ENCODE data around the gene DVL2. TPM values are rescaled to one million over a fixed set of nuclear protein-coding genes. Genes with fewer than 3 reads are reported as not detected.
A peak's percentile ranks its signal among the peaks of the same experiment; 100 is the strongest.

Gene DVL2
- total and polyA plus RNA-seq, 2 of the 13 experiments (the other 11 are each of a cell fraction or from before 2014, with no cell fraction given), result 5.7 to 38.2 TPM

DNA sequence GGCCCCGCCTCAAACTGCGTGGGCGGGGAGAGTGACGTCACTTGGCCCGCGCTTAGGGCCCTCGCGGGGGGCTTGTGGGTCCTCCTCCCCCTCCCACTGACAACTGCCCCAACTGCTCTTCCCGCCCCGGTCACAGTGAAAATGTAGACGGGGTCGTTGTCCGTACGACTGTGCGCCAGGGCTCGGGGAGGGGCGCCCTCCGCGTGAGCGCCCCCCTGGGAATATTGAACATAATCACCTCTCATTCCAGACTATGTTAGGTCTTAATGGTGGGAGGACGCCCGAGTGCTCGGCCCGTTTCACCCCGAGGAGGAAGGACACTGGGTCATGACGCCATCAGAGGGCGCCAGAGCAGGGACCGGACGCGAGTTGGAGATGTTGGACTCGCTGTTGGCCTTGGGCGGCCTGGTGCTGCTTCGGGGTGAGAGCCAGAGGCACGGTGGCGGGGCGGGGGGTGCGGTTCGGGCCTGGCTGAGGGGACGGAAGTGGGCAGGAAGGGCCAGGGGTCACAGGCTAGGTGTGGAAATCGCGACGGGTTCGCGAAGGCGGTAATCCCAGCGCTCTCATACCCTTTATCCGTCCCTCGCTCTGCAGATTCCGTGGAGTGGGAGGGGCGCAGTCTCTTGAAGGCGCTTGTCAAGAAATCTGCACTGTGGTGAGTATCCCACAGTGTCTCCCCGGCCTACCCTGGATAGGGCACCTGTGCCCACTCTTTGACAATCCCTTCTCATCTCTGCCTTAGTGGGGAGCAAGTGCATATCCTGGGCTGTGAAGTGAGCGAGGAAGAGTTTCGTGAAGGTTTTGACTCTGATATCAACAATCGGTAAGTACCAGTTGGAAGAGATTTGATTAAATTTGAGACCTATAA lies 18.1 kb upstream of the DVL2 start, which contains the start of gene ELP5 (continued):
- TF ChIP-seq, protein P1, sequence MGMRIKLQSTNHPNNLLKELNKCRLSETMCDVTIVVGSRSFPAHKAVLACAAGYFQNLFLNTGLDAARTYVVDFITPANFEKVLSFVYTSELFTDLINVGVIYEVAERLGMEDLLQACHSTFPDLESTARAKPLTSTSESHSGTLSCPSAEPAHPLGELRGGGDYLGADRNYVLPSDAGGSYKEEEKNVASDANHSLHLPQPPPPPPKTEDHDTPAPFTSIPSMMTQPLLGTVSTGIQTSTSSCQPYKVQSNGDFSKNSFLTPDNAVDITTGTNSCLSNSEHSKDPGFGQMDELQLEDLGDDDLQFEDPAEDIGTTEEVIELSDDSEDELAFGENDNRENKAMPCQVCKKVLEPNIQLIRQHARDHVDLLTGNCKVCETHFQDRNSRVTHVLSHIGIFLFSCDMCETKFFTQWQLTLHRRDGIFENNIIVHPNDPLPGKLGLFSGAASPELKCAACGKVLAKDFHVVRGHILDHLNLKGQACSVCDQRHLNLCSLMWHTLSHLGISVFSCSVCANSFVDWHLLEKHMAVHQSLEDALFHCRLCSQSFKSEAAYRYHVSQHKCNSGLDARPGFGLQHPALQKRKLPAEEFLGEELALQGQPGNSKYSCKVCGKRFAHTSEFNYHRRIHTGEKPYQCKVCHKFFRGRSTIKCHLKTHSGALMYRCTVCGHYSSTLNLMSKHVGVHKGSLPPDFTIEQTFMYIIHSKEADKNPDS (CRISPR knock-in tag; IDR thresholded peaks at IDR 0.05), result no peak
- TF ChIP-seq ZNF782 (CRISPR knock-in tag; IDR thresholded peaks at IDR 0.05; ENCODE audit: borderline replicate concordance) (no peak; the same call in 1 of the 2 replicates), NRL (CRISPR knock-in tag; IDR thresholded peaks at IDR 0.05; ENCODE audit: borderline replicate concordance) (peak; percentile 89; the same call in 1 of the 2 replicates), ZSCAN9 (CRISPR knock-in tag; IDR thresholded peaks at IDR 0.05; ENCODE audit: borderline replicate concordance) (no peak), HNRNPL (IDR thresholded peaks at IDR 0.05; ENCODE audit: low read depth, low read length) (no peak), NR3C1 (CRISPR knock-in tag; IDR thresholded peaks at IDR 0.05) (no peak), ZEB1 (IDR thresholded peaks at IDR 0.05; ENCODE audit: insufficient replicate concordance, low read depth) (peak; percentile 42), ZNF569 (CRISPR knock-in tag; IDR thresholded peaks at IDR 0.05; ENCODE audit: borderline replicate concordance) (no peak), ZNF564 (CRISPR knock-in tag; IDR thresholded peaks at IDR 0.05) (0 out of 2 replicates have a peak, but pooled peaks have one; percentile 40), NFYC (CRISPR knock-in tag; IDR thresholded peaks at IDR 0.05) (0 out of 2 replicates have a peak, but pooled peaks have one; percentile 23), YEATS2 (CRISPR knock-in tag; IDR thresholded peaks at IDR 0.05; ENCODE audit: borderline replicate concordance) (peak; percentile 74), FOXJ3 (CRISPR knock-in tag; IDR thresholded peaks at IDR 0.05; ENCODE audit: borderline replicate concordance) (0 out of 2 replicates have a peak, but pooled peaks have one; percentile 9), HDAC6 (IDR thresholded peaks at IDR 0.05; ENCODE audit: low read depth, low read length) (no peak), ATM (IDR thresholded peaks at IDR 0.05; ENCODE audit: borderline replicate concordance) (no peak), DR1 (CRISPR knock-in tag; IDR thresholded peaks at IDR 0.05) (peak; percentile 73), FOXM1 (CRISPR knock-in tag; IDR thresholded peaks at IDR 0.05) (no peak), ZNF10 (CRISPR knock-in tag; IDR thresholded peaks at IDR 0.05; ENCODE audit: borderline replicate concordance, low read depth) (no peak)
- TF ChIP-seq, protein P2, sequence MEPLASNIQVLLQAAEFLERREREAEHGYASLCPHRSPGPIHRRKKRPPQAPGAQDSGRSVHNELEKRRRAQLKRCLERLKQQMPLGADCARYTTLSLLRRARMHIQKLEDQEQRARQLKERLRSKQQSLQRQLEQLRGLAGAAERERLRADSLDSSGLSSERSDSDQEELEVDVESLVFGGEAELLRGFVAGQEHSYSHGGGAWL (CRISPR knock-in tag; IDR thresholded peaks at IDR 0.05), result peak; percentile 48
- TF ChIP-seq, protein P3, sequence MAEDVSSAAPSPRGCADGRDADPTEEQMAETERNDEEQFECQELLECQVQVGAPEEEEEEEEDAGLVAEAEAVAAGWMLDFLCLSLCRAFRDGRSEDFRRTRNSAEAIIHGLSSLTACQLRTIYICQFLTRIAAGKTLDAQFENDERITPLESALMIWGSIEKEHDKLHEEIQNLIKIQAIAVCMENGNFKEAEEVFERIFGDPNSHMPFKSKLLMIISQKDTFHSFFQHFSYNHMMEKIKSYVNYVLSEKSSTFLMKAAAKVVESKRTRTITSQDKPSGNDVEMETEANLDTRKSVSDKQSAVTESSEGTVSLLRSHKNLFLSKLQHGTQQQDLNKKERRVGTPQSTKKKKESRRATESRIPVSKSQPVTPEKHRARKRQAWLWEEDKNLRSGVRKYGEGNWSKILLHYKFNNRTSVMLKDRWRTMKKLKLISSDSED (CRISPR knock-in tag; IDR thresholded peaks at IDR 0.05), result 0 out of 2 replicates have a peak, but pooled peaks have one; percentile 75
- TF ChIP-seq, protein P4, sequence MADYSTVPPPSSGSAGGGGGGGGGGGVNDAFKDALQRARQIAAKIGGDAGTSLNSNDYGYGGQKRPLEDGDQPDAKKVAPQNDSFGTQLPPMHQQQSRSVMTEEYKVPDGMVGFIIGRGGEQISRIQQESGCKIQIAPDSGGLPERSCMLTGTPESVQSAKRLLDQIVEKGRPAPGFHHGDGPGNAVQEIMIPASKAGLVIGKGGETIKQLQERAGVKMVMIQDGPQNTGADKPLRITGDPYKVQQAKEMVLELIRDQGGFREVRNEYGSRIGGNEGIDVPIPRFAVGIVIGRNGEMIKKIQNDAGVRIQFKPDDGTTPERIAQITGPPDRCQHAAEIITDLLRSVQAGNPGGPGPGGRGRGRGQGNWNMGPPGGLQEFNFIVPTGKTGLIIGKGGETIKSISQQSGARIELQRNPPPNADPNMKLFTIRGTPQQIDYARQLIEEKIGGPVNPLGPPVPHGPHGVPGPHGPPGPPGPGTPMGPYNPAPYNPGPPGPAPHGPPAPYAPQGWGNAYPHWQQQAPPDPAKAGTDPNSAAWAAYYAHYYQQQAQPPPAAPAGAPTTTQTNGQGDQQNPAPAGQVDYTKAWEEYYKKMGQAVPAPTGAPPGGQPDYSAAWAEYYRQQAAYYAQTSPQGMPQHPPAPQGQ (CRISPR knock-in tag; IDR thresholded peaks at IDR 0.05; ENCODE audit: borderline replicate concordance), result no peak
- TF ChIP-seq, protein P5, sequence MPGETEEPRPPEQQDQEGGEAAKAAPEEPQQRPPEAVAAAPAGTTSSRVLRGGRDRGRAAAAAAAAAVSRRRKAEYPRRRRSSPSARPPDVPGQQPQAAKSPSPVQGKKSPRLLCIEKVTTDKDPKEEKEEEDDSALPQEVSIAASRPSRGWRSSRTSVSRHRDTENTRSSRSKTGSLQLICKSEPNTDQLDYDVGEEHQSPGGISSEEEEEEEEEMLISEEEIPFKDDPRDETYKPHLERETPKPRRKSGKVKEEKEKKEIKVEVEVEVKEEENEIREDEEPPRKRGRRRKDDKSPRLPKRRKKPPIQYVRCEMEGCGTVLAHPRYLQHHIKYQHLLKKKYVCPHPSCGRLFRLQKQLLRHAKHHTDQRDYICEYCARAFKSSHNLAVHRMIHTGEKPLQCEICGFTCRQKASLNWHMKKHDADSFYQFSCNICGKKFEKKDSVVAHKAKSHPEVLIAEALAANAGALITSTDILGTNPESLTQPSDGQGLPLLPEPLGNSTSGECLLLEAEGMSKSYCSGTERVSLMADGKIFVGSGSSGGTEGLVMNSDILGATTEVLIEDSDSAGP (CRISPR knock-in tag; IDR thresholded peaks at IDR 0.05; ENCODE audit: borderline replicate concordance), result peak; percentile 97; the same call in 1 of the 2 replicates

Data from HepG2 (cell line).